Motor neuron (in vitro differentiated cells): ENCODE measurements around the gene SCGB1D2. TPM values are rescaled to one million over a fixed set of nuclear protein-coding genes. Genes with fewer than 3 reads are reported as not detected.
"Not testable (repeated sequence)": the region's sequence is repeated elsewhere in the genome, so short reads cannot be mapped to it uniquely, and the experiment has no call there.

Experiments used
- ATAC-seq, 8 experiments: fragments of 200-7000 bp; cut with Tn5 transposase; replicated peaks in 6 of 8; 2 replicates each; pipeline ENCODE4 v1.8.0; 2021; ENCODE audit warnings: mild to moderate bottlenecking in 8 of 8, moderate library complexity in 8 of 8
- H3K27ac ChIP-seq, 2 donors: fragments of 250-450 bp; sonication (Bioruptor Pico); 2 replicates each; pipeline ENCODE4 v1.9.0; 2021; ENCODE audit warnings: antibody characterized with exemption in 2 of 2, mild to moderate bottlenecking in 2 of 2, moderate library complexity in 1 of 2
- H3K4me1 ChIP-seq, 2 donors: fragments of 250-450 bp; sonication (Bioruptor Pico); replicated peaks in 1 of 2; 2 replicates each; pipeline ENCODE4 v1.6.1; 2021; ENCODE audit warnings: antibody characterized with exemption in 2 of 2, mild to moderate bottlenecking in 2 of 2, moderate library complexity in 1 of 2
- H3K4me3 ChIP-seq, 5 donors: fragments of 250-450 bp; sonication (Bioruptor Pico); 2 replicates each; pipeline ENCODE4 v1.9.0; 2021; ENCODE audit warnings: antibody characterized with exemption in 5 of 5, mild to moderate bottlenecking in 5 of 5, moderate library complexity in 4 of 5
- WGBS, 10 experiments: fragments of 450-650 bp; shearing (Covaris generic); methylation state at CpG; one replicate each; pipeline ENCODE4 v1.0.0; 2022; 5-methylcytosine and 5-hydroxymethylcytosine counted together
- in situ Hi-C, 9 experiments: fragments of 400-800 bp; cut with MboI; loops; one replicate each; pipeline ENCODE4 v1.15.0; 2021; ENCODE audit warnings: low sequenced_read_pairs in 9 of 9, low pct_unique_long_range_greater_than_20kb in 2 of 9; ENCODE audit not compliant: unreplicated experiment in 9 of 9
- total RNA-seq, 8 experiments: library from RNA; unstranded; fragments of 300-600 nt; gene quantifications; 2 replicates each; pipeline versions ENCODE4 v1.2.3 to v1.2.4, GENCODE V29; 2022

SCGB1D2 gene
- under 1 TPM in 1 of 8 experiments, not detected in 7; 0.76 TPM for total RNA-seq

DNA sequence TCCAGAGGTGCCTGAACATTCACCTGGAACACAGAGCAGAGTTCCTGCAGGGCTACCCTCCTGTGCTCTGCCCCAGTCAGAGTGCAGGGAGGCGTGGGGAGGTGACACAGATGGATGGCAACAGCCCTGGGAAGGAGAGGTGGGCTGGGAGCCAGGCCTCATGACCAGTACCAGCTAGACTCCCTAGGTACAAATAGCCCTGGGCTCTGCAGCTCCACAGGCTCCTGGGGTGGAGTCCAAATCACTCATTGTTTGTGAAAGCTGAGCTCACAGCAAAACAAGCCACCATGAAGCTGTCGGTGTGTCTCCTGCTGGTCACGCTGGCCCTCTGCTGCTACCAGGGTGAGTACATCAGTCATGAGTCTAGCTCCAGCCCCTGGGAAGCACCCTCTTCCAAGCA, at the start of gene SCGB1D2:
Gene SCGB1D2, plus strand, starts transcription at position 219 of the 400 bp plus-strand sequence. Its CDS starts 69 bp downstream, at position 288.
- WGBS, 10 experiments: 0 to 33% (median 13%) methylated on average over 1 to 2 of the region's 3 CpGs; no CpG with 5 or more reads in 6 of the 10 experiments
- peak within 1 kb of the TSS in 1 of 2 donors; percentile 60 for H3K27ac ChIP-seq
- in situ Hi-C loops: no loop called here
- no peak within 1 kb of the TSS for H3K4me3 ChIP-seq
- peak; percentile 54 to 100 (median 98) for ATAC-seq
- H3K4me1 ChIP-seq: peaks cover 0 to 13% of the 10 kb centered on the region in 2 donors

GRCh38 chr11:62193952-62194351, 48.1 kb upstream of the SCGB1D2 start:
- ATAC-seq: peak in 3 of 8 experiments; percentile 18 to 45 (median 19)
- no peak overlapping the region for H3K4me3 ChIP-seq
- no peaks in the 10 kb centered on the region for H3K4me1 ChIP-seq
- WGBS, 10 experiments: 0 to 100% (median 81%) methylated on average over 1 to 3 of the region's 4 CpGs; no CpG with 5 or more reads in 5 of the 10 experiments
- in situ Hi-C loops: no loop called here
- H3K27ac ChIP-seq: no peak overlapping the region

- H3K4me1 ChIP-seq, ATAC-seq, in situ Hi-C loops, H3K27ac ChIP-seq, H3K4me3 ChIP-seq: not testable (repeated sequence)
- WGBS, 10 experiments: 33% methylated on average over 1 of the region's 9 CpGs; no CpG with 5 or more reads in 9 of the 10 experiments
Measured at GRCh38 chr11:62195010-62195409, 47.0 kb upstream of the SCGB1D2 start.

DNA sequence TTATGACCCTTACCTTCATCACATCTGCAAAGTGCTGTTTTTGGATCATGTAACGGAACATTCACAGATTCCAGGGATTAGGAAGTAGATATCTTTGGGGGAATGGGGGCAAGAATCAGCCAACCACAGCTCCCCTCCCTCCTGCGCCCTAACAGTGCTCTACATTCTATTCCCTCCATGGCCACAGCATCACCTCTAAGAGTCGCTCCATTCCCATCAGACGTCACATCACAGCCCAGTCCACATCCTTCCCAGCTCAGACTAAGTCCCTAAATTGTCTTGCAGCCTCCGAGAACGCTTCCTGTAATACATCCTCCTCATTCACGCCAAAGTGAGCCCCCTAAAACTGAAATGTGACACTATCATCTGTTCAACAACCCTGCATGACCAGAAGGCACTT, 46.1 kb upstream of the SCGB1D2 start:
- WGBS, 10 experiments: 10 to 100% (median 87%) methylated on average over 2 to 5 of the region's 7 CpGs; no CpG with 5 or more reads in 2 of the 10 experiments
- Histone ChIP-seq H3K4me1 (no peaks in the 10 kb centered on the region), H3K27ac (no peak overlapping the region), H3K4me3 (no peak overlapping the region)
- in situ Hi-C loops: no loop called here
- peak in 1 of 8 experiments; percentile 54 for ATAC-seq

DNA sequence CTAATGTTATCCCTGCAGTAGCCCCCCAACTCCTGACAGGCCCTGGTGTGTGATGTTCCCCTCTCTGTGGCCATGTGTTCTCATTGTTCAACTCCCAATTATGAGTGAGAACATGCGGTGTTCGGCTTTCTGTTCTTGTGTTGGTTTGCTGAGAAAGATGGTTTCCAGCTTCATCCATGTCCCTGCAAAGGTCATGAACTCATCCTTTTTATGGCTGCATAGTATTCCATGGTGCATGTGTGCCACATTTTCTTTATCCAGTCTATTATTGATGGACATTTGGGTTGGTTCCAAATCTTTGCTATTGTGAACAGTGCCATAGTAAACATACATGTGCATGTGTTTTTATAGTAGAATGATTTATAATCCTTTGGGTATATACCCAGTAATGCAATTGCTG, 44.6 kb upstream of the SCGB1D2 start:
- H3K4me1 ChIP-seq, in situ Hi-C loops: not testable (repeated sequence)

DNA sequence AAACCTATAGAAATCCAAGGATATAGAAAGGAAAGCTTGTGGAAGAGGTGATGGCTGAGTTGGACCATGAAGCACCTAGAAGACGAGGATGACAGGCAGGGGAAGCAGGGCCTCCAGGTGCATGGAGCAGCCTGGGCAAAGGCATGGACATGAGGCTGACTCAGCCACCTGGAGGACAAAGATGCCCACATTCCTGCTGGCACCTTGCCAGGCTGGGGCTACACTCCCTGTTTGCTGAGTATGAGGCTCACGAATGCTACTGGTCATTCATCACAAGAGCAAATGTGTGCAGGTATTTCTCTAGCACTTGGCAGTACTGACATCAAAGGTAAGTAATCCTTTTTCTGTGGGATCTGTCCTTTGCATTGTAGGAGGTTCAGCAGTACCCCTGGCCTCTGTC, 40.7 kb upstream of the SCGB1D2 start:
- no peak for ATAC-seq
- H3K4me1 ChIP-seq: no peaks in the 10 kb centered on the region
- no peak overlapping the region for H3K27ac ChIP-seq
- WGBS, 10 experiments: 14 to 94% (median 63%) methylated on average over 1 to 2 of the region's 2 CpGs; no CpG with 5 or more reads in 2 of the 10 experiments
- H3K4me3 ChIP-seq: no peak overlapping the region
- in situ Hi-C loops: loop anchor here in 2 of 9 experiments (25.0 kb wide), 1 partner anchor 111 kb away; no protein-coding TSS in a partner anchor

More for the DNA sequence above, 44.6 kb upstream of the SCGB1D2 start:
- ATAC-seq, H3K27ac ChIP-seq, H3K4me3 ChIP-seq: not testable (repeated sequence)
- 0 to 95% (median 81%) methylated on average over 1 to 2 of the region's 2 CpGs; no CpG with 5 or more reads in 4 of the 10 experiments for WGBS, 10 experiments

GRCh38 chr11:62202910-62203309, 39.1 kb upstream of the SCGB1D2 start:
- 19 to 90% (median 68%) methylated on average over 1 to 6 of the region's 6 CpGs; no CpG with 5 or more reads in 1 of the 10 experiments for WGBS, 10 experiments
- ATAC-seq: no peak
- Histone ChIP-seq H3K27ac (no peak overlapping the region), H3K4me1 (no peaks in the 10 kb centered on the region), H3K4me3 (no peak overlapping the region)
- in situ Hi-C loops: loop anchor here in 2 of 9 experiments (25.0 kb wide), 1 partner anchor 109 kb away; no protein-coding TSS in a partner anchor

DNA sequence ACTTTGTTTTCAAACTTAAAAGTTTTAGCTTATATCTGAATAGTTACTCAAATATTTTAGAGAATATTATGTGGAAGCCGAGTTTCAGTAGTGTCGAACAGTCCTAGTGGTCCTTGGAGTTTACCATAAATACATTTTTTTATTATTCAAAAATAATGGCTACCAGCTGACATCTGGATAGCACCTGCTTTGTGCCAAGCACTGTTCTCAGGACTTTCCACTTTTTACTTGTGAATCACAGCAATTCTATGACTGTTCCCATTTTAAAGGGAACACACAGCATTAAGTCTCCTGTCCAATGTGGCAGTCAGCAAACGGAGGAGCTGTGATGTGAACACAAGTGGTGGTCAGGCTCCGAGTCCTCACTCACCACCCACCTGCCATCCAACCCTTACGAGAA, 37.6 kb upstream of the SCGB1D2 start:
- no peak overlapping the region for H3K27ac ChIP-seq
- in situ Hi-C loops: loop anchor here in 2 of 9 experiments (25.0 kb wide), 1 partner anchor 108 kb away; no protein-coding TSS in a partner anchor
- peak in 1 of 8 experiments; percentile 82 for ATAC-seq
- H3K4me3 ChIP-seq: no peak overlapping the region
- no peaks in the 10 kb centered on the region for H3K4me1 ChIP-seq
- 16 to 100% (median 81%) methylated on average over 1 to 4 of the region's 5 CpGs; no CpG with 5 or more reads in 1 of the 10 experiments for WGBS, 10 experiments

DNA sequence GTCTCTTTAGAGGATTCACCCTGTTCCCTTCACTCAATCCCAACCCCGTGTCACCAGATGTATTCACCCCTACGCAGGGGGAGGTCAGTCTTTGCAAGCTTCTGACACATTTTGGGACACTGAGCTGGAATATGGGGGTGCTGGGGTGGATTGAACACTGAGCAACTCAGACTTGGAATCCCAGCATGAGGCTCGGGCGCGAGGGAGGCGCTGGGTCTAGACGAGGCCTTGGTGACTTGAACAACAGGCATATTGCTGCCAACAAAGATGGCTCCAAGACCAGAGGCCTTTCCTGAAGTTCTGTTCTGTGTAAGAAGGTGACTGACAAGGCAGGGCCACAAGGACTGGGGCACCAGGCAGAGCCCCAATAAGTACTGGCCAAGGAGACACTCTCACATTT, 36.6 kb upstream of the SCGB1D2 start:
- Histone ChIP-seq H3K4me1 (no peaks in the 10 kb centered on the region), H3K4me3 (no peak overlapping the region), H3K27ac (no peak overlapping the region)
- 63 to 100% (median 76%) methylated on average over 1 to 5 of the region's 7 CpGs; no CpG with 5 or more reads in 5 of the 10 experiments for WGBS, 10 experiments
- no peak for ATAC-seq
- in situ Hi-C loops: loop anchor here in 2 of 9 experiments (25.0 kb wide), 1 partner anchor 107 kb away; no protein-coding TSS in a partner anchor

DNA sequence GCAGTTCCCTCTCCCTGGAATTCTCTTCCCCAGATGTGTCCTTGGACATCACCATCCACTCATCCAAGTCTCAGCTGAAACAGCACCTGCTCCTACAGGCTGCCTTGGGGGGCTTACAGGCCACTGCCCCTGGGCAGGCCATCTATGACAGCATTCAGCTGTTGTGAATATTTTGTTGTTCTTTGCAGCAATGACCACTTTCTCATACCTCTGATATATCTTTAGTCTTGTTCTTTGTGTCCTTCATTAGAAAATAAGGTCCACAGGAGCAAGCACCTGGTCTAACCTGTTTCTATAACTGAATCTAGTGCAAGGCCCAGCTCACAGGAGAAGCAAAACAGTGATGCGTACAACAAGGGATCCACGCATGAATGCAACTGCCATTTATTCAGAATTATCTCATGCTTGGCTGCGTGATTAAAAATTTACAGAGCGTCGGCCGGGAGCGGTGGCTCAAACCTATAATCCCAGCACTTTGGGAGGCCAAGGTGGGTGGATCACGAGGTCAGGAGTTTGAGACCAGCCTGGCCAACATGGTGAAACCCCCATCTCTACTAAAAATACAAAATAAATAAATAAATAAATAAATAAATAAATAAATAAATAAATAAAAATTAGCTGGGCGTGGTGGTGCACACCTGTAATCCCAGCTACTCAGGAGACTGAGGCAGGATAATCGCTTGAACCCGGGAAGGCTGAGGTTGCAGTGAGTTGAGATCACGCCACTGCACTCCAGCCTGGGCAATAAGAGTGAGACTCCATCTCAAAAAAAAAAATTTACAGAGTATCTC, 35.6 kb upstream of the SCGB1D2 start:
- in situ Hi-C loops: loop anchor here in 2 of 9 experiments (25.0 kb wide), 1 partner anchor 106 kb away; no protein-coding TSS in a partner anchor
- H3K27ac ChIP-seq, H3K4me1 ChIP-seq, ATAC-seq, H3K4me3 ChIP-seq: not testable (repeated sequence)
- 55 to 100% (median 90%) methylated on average over 1 to 9 of the region's 12 CpGs; no CpG with 5 or more reads in 1 of the 10 experiments for WGBS, 10 experiments

DNA sequence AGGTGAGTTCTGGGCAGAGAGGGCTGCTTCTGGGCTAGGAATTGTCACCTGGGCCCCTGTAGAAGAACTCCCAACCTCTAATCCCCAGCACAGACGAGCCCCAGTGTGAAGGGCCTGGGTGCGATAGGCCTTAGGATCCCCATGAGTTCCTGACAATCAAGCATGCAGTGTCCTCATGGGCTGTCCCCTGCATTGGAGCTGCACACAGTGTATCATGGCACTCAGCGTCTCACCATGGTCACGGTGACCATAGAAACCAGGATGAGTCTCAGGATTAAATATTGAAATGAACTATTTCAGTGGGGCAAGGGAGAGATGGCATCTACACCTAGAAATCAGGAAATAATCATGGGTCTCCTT, 33.3 kb upstream of the SCGB1D2 start:
- no peak for ATAC-seq
- in situ Hi-C loops: loop anchor here in 2 of 9 experiments (25.0 kb wide), 1 partner anchor 104 kb away; no protein-coding TSS in a partner anchor
- WGBS, 10 experiments: 56 to 83% (median 68%) methylated on average over 1 to 3 of the region's 4 CpGs; no CpG with 5 or more reads in 6 of the 10 experiments
- Histone ChIP-seq H3K4me3 (no peak overlapping the region), H3K27ac (no peak overlapping the region), H3K4me1 (no peaks in the 10 kb centered on the region)

DNA sequence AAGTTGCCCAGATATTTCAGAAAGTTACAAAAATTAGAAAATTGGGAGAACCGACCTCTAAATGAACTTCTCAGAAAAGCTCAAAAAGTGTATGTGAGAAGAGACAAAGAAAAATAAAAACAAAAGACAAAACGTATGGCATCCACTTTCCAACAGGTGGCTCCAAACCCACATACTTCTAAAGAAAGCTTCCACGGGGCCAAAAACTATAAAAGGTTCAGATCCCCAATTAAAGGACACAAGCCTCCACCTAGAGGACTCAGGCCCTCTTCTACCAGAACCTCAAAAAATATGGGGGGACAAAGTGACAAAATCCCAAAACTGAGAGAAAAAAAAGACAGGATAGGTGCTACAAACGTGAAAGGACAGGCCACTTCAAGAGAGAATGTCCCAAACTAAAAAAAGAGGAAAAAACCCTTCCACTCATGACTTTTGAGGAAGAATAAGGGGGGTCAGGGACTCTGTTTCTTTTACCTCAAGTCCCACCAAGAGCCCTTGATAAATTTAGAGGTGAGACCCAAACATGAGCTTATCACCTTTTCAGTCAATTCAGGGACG, 24.8 kb upstream of the SCGB1D2 start:
- in situ Hi-C loops: loop anchor here in 2 of 9 experiments (25.0 kb wide), 1 partner anchor 95 kb away; no protein-coding TSS in a partner anchor
- 7 to 65% (median 29%) methylated on average over 1 to 5 of the region's 5 CpGs for WGBS, 10 experiments
- ATAC-seq: peak in 1 of 8 experiments; percentile 14

GRCh38 chr11:62221498-62221897, 20.5 kb upstream of the SCGB1D2 start:
- Histone ChIP-seq H3K4me3 (no peak overlapping the region), H3K27ac (no peak overlapping the region), H3K4me1 (no peaks in the 10 kb centered on the region)
- in situ Hi-C loops: loop anchor here in 2 of 9 experiments (25.0 kb wide), 1 partner anchor 91 kb away; no protein-coding TSS in a partner anchor
- no peak for ATAC-seq
- WGBS, 10 experiments: 30 to 90% (median 75%) methylated on average over 1 to 3 of the region's 3 CpGs; no CpG with 5 or more reads in 4 of the 10 experiments

More for the DNA sequence above, 24.8 kb upstream of the SCGB1D2 start:
- H3K27ac ChIP-seq: no peak overlapping the region
- no peaks in the 10 kb centered on the region for H3K4me1 ChIP-seq
- H3K4me3 ChIP-seq: no peak overlapping the region
